Activated T-helper 17 cell treated with anti-CD3 and anti-CD28 coated beads, Interleukin-2, amount 50 U/mL, for 72 hours (primary cell): Measurements from ENCODE around the gene PSEN1. TPM values are rescaled to one million over a fixed set of nuclear protein-coding genes. Genes with fewer than 3 reads are reported as not detected.
"Not testable (repeated sequence)": the region's sequence is repeated elsewhere in the genome, so short reads cannot be mapped to it uniquely, and the experiment has no call there.

Source experiments
- ATAC-seq: fragments of 150-1000 bp; cut with Tn5 transposase; replicated peaks from 2 replicates; pipeline ENCODE4 v1.10.0; 2021; ENCODE audit warnings: mild to moderate bottlenecking, moderate library complexity
- H3K27ac Mint-ChIP-seq: one replicate; pipeline ENCODE4 v1.8.0; 2022; ENCODE audit warnings: mixed read lengths
- H3K27me3 Mint-ChIP-seq: one replicate; pipeline ENCODE4 v1.8.0; 2022; ENCODE audit warnings: mixed read lengths
- H3K36me3 Mint-ChIP-seq: one replicate; pipeline ENCODE4 v1.8.0; 2022; ENCODE audit warnings: low read depth, mild to moderate bottlenecking, mixed read lengths
- H3K4me1 Mint-ChIP-seq: one replicate; pipeline ENCODE4 v1.8.0; 2022; ENCODE audit warnings: mixed read lengths
- H3K4me3 Mint-ChIP-seq: one replicate; pipeline ENCODE4 v1.8.0; 2022; ENCODE audit warnings: mild to moderate bottlenecking, mixed read lengths
- H3K9me3 Mint-ChIP-seq: one replicate; pipeline ENCODE4 v1.8.0; 2022; ENCODE audit warnings: mixed read lengths
- total RNA-seq, 2 donors: library from RNA; stranded (reverse); gene quantifications; one replicate each; pipeline ENCODE4 v1.2.3, GENCODE V29; 2022

PSEN1 gene
- total RNA-seq, 2 donors from 2014 or later: 33.8 to 37.8 TPM

GRCh38 chr14:73176685-73177084 is 40.4 kb downstream of the PSEN1 start:
- Mint-ChIP-seq H3K4me3 (no peak overlapping the region), H3K9me3 (no peaks in the 10 kb centered on the region), H3K27me3 (no peaks in the 10 kb centered on the region), H3K27ac (no peak overlapping the region), H3K36me3 (peaks cover 91% of the 10 kb centered on the region), H3K4me1 (peaks cover 8% of the 10 kb centered on the region)
- ATAC-seq: no peak

GRCh38 chr14:73180385-73180805 is 44.1 kb downstream of the PSEN1 start:
- no peak for ATAC-seq
- no peaks in the 10 kb centered on the region for H3K9me3 Mint-ChIP-seq
- H3K4me1 Mint-ChIP-seq: peaks cover 4% of the 10 kb centered on the region
- peaks cover 57% of the 10 kb centered on the region for H3K36me3 Mint-ChIP-seq
- H3K4me3 Mint-ChIP-seq: no peak overlapping the region
- peak overlapping the region; percentile 52 for H3K27ac Mint-ChIP-seq
- H3K27me3 Mint-ChIP-seq: no peaks in the 10 kb centered on the region

GRCh38 chr14:73180969-73181368 is 44.7 kb downstream of the PSEN1 start:
- H3K27ac Mint-ChIP-seq, H3K9me3 Mint-ChIP-seq, ATAC-seq, H3K4me3 Mint-ChIP-seq, H3K27me3 Mint-ChIP-seq, H3K4me1 Mint-ChIP-seq: not testable (repeated sequence)
- peaks cover 57% of the 10 kb centered on the region for H3K36me3 Mint-ChIP-seq

GRCh38 chr14:73188501-73188911 is 52.2 kb downstream of the PSEN1 start:
- Mint-ChIP-seq H3K27me3 (no peaks in the 10 kb centered on the region), H3K27ac (no peak overlapping the region), H3K9me3 (no peaks in the 10 kb centered on the region), H3K4me3 (no peak overlapping the region), H3K4me1 (no peaks in the 10 kb centered on the region), H3K36me3 (peaks cover 84% of the 10 kb centered on the region)
- no peak for ATAC-seq

- peaks cover 96% of the 10 kb centered on the region for H3K36me3 Mint-ChIP-seq
- H3K4me3 Mint-ChIP-seq: no peak overlapping the region
- ATAC-seq: no peak
- H3K9me3 Mint-ChIP-seq: no peaks in the 10 kb centered on the region
- no peaks in the 10 kb centered on the region for H3K4me1 Mint-ChIP-seq
- no peak overlapping the region for H3K27ac Mint-ChIP-seq
- H3K27me3 Mint-ChIP-seq: no peaks in the 10 kb centered on the region
Measured at GRCh38 chr14:73189651-73190050, 53.3 kb downstream of the PSEN1 start.

- Mint-ChIP-seq H3K4me1 (no peaks in the 10 kb centered on the region), H3K27me3 (no peaks in the 10 kb centered on the region)
Measured at GRCh38 chr14:73191441-73191840, 55.1 kb downstream of the PSEN1 start.

GRCh38 chr14:73194306-73194705 is 58.0 kb downstream of the PSEN1 start:
- not testable (repeated sequence) for H3K4me1 Mint-ChIP-seq, H3K27me3 Mint-ChIP-seq, ATAC-seq, H3K4me3 Mint-ChIP-seq, H3K27ac Mint-ChIP-seq, H3K9me3 Mint-ChIP-seq
- H3K36me3 Mint-ChIP-seq: peaks cover 94% of the 10 kb centered on the region

More at GRCh38 chr14:73191441-73191840, 55.1 kb downstream of the PSEN1 start:
- no peaks in the 10 kb centered on the region for H3K9me3 Mint-ChIP-seq
- no peak for ATAC-seq
- no peak overlapping the region for H3K4me3 Mint-ChIP-seq
- H3K27ac Mint-ChIP-seq: no peak overlapping the region
- H3K36me3 Mint-ChIP-seq: peaks cover 98% of the 10 kb centered on the region

GRCh38 chr14:73198253-73198652 is 61.9 kb downstream of the PSEN1 start:
- no peaks in the 10 kb centered on the region for H3K27me3 Mint-ChIP-seq
- no peaks in the 10 kb centered on the region for H3K9me3 Mint-ChIP-seq
- H3K27ac Mint-ChIP-seq: no peak overlapping the region
- ATAC-seq: no peak
- H3K36me3 Mint-ChIP-seq: peaks cover 93% of the 10 kb centered on the region
- peaks cover 5% of the 10 kb centered on the region for H3K4me1 Mint-ChIP-seq
- H3K4me3 Mint-ChIP-seq: no peak overlapping the region

- Mint-ChIP-seq H3K36me3 (peaks cover 95% of the 10 kb centered on the region), H3K9me3 (no peaks in the 10 kb centered on the region), H3K4me1 (peaks cover 5% of the 10 kb centered on the region), H3K4me3 (no peak overlapping the region), H3K27me3 (no peaks in the 10 kb centered on the region), H3K27ac (no peak overlapping the region)
- no peak for ATAC-seq
Measured at GRCh38 chr14:73203527-73203926, 67.2 kb downstream of the PSEN1 start.

- no peak overlapping the region for H3K27ac Mint-ChIP-seq
- no peak overlapping the region for H3K4me3 Mint-ChIP-seq
- no peak for ATAC-seq
- no peaks in the 10 kb centered on the region for H3K4me1 Mint-ChIP-seq
- H3K27me3 Mint-ChIP-seq: no peaks in the 10 kb centered on the region
- H3K9me3 Mint-ChIP-seq: no peaks in the 10 kb centered on the region
- H3K36me3 Mint-ChIP-seq: peaks cover 94% of the 10 kb centered on the region
Measured at GRCh38 chr14:73207615-73208014, 71.3 kb downstream of the PSEN1 start.

- Mint-ChIP-seq H3K4me3 (no peak overlapping the region), H3K27me3 (no peaks in the 10 kb centered on the region), H3K9me3 (no peaks in the 10 kb centered on the region), H3K36me3 (peaks cover 94% of the 10 kb centered on the region), H3K4me1 (no peaks in the 10 kb centered on the region), H3K27ac (no peak overlapping the region)
- ATAC-seq: no peak
Measured at GRCh38 chr14:73208390-73208789, 72.1 kb downstream of the PSEN1 start.

GRCh38 chr14:73208846-73209245 is 72.5 kb downstream of the PSEN1 start:
- H3K27ac Mint-ChIP-seq: no peak overlapping the region

GRCh38 chr14:73209953-73210352 is 73.6 kb downstream of the PSEN1 start:
- Mint-ChIP-seq H3K36me3 (peaks cover 96% of the 10 kb centered on the region), H3K27me3 (no peaks in the 10 kb centered on the region), H3K27ac (no peak overlapping the region), H3K4me1 (no peaks in the 10 kb centered on the region), H3K9me3 (no peaks in the 10 kb centered on the region), H3K4me3 (no peak overlapping the region)
- no peak for ATAC-seq

More at GRCh38 chr14:73208846-73209245, 72.5 kb downstream of the PSEN1 start:
- Mint-ChIP-seq H3K4me3 (no peak overlapping the region), H3K9me3 (no peaks in the 10 kb centered on the region), H3K4me1 (no peaks in the 10 kb centered on the region), H3K27me3 (no peaks in the 10 kb centered on the region), H3K36me3 (peaks cover 94% of the 10 kb centered on the region)
- no peak for ATAC-seq

- Mint-ChIP-seq H3K27me3 (no peaks in the 10 kb centered on the region), H3K4me1 (no peaks in the 10 kb centered on the region), H3K36me3 (peaks cover 94% of the 10 kb centered on the region), H3K27ac (no peak overlapping the region), H3K9me3 (no peaks in the 10 kb centered on the region), H3K4me3 (no peak overlapping the region)
- no peak for ATAC-seq
Measured at GRCh38 chr14:73211251-73212040, 75.1 kb downstream of the PSEN1 start.

- Mint-ChIP-seq H3K4me1 (no peaks in the 10 kb centered on the region), H3K9me3 (no peaks in the 10 kb centered on the region), H3K27me3 (no peaks in the 10 kb centered on the region), H3K27ac (no peak overlapping the region), H3K36me3 (peaks cover 93% of the 10 kb centered on the region), H3K4me3 (no peak overlapping the region)
- ATAC-seq: no peak
Measured at GRCh38 chr14:73216030-73216429, 79.7 kb downstream of the PSEN1 start.
